DMS53 treated with DMSO at 0.1 percent for 48 hours (cell line): Measurements from ENCODE around the gene LGI2.

ENCODE experiments used
- DNase-seq: peaks from one replicate; lab custom pipeline; 2025; ENCODE audit not compliant: unreplicated experiment; lab: John Stamatoyannopoulos, UW

Gene LGI2

GRCh38 chr4:24968278-24968677 lies 62.5 kb downstream of the LGI2 start:
- no peak for DNase-seq

GRCh38 chr4:24967346-24967745 lies 63.4 kb downstream of the LGI2 start:
- no peak for DNase-seq

- DNase-seq: no peak
Measured at GRCh38 chr4:24966076-24966475, 64.7 kb downstream of the LGI2 start.

- no peak for DNase-seq
Measured at GRCh38 chr4:24965627-24966026, 65.1 kb downstream of the LGI2 start.

GRCh38 chr4:24963277-24963676 lies 67.5 kb downstream of the LGI2 start:
- no peak for DNase-seq

GRCh38 chr4:24957886-24958285 lies 72.9 kb downstream of the LGI2 start:
- DNase-seq: no peak

- no peak for DNase-seq
Measured at GRCh38 chr4:24956763-24957162, 74.0 kb downstream of the LGI2 start.

- no peak for DNase-seq
Measured at GRCh38 chr4:24956091-24956490, 74.7 kb downstream of the LGI2 start.

GRCh38 chr4:24952667-24953066 lies 78.1 kb downstream of the LGI2 start:
- DNase-seq: no peak

- DNase-seq: no peak
Measured at GRCh38 chr4:24949970-24950369, 80.8 kb downstream of the LGI2 start.
